Renal cortical epithelial cell (primary cell): ENCODE data around the gene ITPKB. TPM values are rescaled to one million over a fixed set of nuclear protein-coding genes. Genes with fewer than 3 reads are reported as not detected.

ENCODE experiments used
- total RNA-seq: library from RNA; depleted of rRNA; stranded (reverse); fragments of >200 nt; gene quantifications from 2 replicates; pipeline ENCODE4 v1.2.3, GENCODE V29; 2014

The ITPKB gene
- total RNA-seq, 1 donor from 2014 or later = 5.9 TPM

Other genes with a start within 250 kb of the ITPKB start
- gene STUM, start 190.5 kb downstream of the ITPKB start, total RNA-seq = 0.45 TPM in 1 of 2 replicates, not detected in the other
- 22.2 and 26.7 TPM in 2 replicates for gene PSEN2, start 131.3 kb upstream of the ITPKB start, total RNA-seq
- gene COQ8A, start 201.0 kb upstream of the ITPKB start, total RNA-seq = 4.7 and 16.4 TPM in 2 replicates